Measurements from ENCODE around the gene PBX4.

DNA sequence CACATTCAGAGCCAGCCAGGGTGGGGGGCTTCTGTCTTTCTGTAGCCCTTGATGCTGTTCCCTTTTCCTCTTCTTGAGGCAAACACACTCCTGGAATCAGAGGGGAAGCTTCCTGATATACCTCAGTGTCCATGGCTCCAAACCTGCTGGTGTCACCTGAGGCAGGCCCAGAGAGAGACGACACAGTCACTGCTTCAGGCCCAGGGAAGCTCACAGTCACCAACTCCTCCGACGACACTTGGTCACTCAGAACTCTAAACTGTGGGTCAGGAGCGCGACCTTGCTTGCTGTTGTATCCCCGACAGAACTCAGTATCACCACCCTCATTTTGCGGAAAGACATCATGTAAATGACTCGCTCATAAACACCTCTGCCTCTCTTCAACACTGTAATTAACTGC lies 43.9 kb upstream of the PBX4 start:
- TF ChIP-seq, protein P1, sequence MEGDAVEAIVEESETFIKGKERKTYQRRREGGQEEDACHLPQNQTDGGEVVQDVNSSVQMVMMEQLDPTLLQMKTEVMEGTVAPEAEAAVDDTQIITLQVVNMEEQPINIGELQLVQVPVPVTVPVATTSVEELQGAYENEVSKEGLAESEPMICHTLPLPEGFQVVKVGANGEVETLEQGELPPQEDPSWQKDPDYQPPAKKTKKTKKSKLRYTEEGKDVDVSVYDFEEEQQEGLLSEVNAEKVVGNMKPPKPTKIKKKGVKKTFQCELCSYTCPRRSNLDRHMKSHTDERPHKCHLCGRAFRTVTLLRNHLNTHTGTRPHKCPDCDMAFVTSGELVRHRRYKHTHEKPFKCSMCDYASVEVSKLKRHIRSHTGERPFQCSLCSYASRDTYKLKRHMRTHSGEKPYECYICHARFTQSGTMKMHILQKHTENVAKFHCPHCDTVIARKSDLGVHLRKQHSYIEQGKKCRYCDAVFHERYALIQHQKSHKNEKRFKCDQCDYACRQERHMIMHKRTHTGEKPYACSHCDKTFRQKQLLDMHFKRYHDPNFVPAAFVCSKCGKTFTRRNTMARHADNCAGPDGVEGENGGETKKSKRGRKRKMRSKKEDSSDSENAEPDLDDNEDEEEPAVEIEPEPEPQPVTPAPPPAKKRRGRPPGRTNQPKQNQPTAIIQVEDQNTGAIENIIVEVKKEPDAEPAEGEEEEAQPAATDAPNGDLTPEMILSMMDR (IDR thresholded peaks at IDR 0.05; ENCODE audit: insufficient read depth, low read depth, low read length), result no peak
- TF ChIP-seq EZH2 (IDR thresholded peaks at IDR 0.05; ENCODE audit: insufficient read depth, low read length), result no peak

Measured in astrocyte (in vitro differentiated cells and primary cell).